Umbilical cord (tissue), 2 donors: ENCODE data around the gene GPATCH3. TPM values are rescaled to one million over a fixed set of nuclear protein-coding genes. Genes with fewer than 3 reads are reported as not detected.
A peak's percentile ranks its signal among the peaks of the same experiment; 100 is the strongest.
"Not testable (repeated sequence)": the region's sequence is repeated elsewhere in the genome, so short reads cannot be mapped to it uniquely, and the experiment has no call there.

Source experiments
- DNase-seq: peaks from one replicate; pipeline ENCODE4 v3.0.0-alpha.2; 2015; ENCODE audit warnings: low spot score
- total RNA-seq: library from RNA; depleted of rRNA; stranded (reverse); fragments of >200 nt; gene quantifications from one replicate; pipeline ENCODE4 v1.2.3, GENCODE V29; 2014; ENCODE audit warnings: low replicate concordance; ENCODE audit not compliant: insufficient read depth

GPATCH3 gene
- total RNA-seq, 1 donor from 2014 or later, result 5.3 TPM

- DNase-seq, result no peak
These were observed 13.7 kb upstream of the GPATCH3 start, which contains the start of gene NR0B2 for GRCh38 chr1:26913754-26914619. Gene NR0B2, minus strand, starts transcription at chr1:26913975. Its CDS starts 35 bp downstream, at chr1:26913940.

GRCh38 chr1:26913389-26913753 is 13.1 kb upstream of the GPATCH3 start:
- no peak for DNase-seq

GRCh38 chr1:26912147-26912490 is 11.9 kb upstream of the GPATCH3 start:
- no peak for DNase-seq

GRCh38 chr1:26911399-26912146 is 11.3 kb upstream of the GPATCH3 start:
- DNase-seq, result no peak

GRCh38 chr1:26910343-26911160 is 10.3 kb upstream of the GPATCH3 start:
- DNase-seq, result no peak

GRCh38 chr1:26909951-26910342 is 9.7 kb upstream of the GPATCH3 start:
- DNase-seq, result no peak

- no peak for DNase-seq
These were observed 7.0 kb upstream of the GPATCH3 start for GRCh38 chr1:26907071-26907917.

GRCh38 chr1:26900815-26901511 is 696 bp upstream of the GPATCH3 start:
- no peak for DNase-seq

- DNase-seq, result no peak
These were observed 2.9 kb downstream of the GPATCH3 start for GRCh38 chr1:26897351-26897750.

GRCh38 chr1:26894263-26894662 is 6.0 kb downstream of the GPATCH3 start:
- no peak for DNase-seq

- DNase-seq, result no peak
These were observed 9.8 kb downstream of the GPATCH3 start for GRCh38 chr1:26890467-26890796.

- peak; percentile 84 for DNase-seq
These were observed 10.5 kb downstream of the GPATCH3 start, which contains the start of gene GPN2 for GRCh38 chr1:26889551-26890466. Gene GPN2, minus strand, starts transcription at chr1:26890283. Its CDS starts 187 bp downstream, at chr1:26890096.

- no peak for DNase-seq
These were observed 12.0 kb downstream of the GPATCH3 start for GRCh38 chr1:26888231-26888630.

- peak; percentile 36 for DNase-seq
These were observed 13.1 kb downstream of the GPATCH3 start for GRCh38 chr1:26887125-26887524.

- no peak for DNase-seq
These were observed 17.4 kb downstream of the GPATCH3 start for GRCh38 chr1:26882696-26883463.

- not testable (repeated sequence) for DNase-seq
These were observed 18.7 kb downstream of the GPATCH3 start for GRCh38 chr1:26881611-26882010.

- DNase-seq, result no peak
These were observed 20.5 kb downstream of the GPATCH3 start for GRCh38 chr1:26879793-26880192.

GRCh38 chr1:26877326-26877725 is 22.9 kb downstream of the GPATCH3 start:
- DNase-seq, result no peak

- DNase-seq, result no peak
These were observed 25.4 kb downstream of the GPATCH3 start for GRCh38 chr1:26874896-26875295.
